ENCODE data around the gene MIPOL1.
"Not testable (repeated sequence)": the region's sequence is repeated elsewhere in the genome, so short reads cannot be mapped to it uniquely, and the experiment has no call there.

The MIPOL1 gene

DNA sequence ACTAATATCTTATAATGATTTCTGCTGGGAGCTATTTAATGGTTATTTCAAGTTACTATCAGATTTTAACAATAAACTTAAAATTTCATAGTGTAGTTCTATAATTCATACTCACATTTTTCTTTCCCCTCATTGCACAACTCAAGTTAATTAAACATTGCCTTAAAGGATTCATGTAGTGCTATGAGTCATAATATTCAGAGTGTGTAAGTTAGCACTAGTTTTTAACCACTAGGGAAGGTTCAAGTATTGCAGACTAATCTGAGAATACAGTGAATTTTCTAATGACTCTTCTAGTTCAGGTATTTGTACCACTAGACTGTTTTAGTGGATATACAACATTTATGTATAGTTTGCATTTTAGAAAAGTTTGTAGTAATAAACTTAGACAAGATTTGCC lies 347.4 kb downstream of the MIPOL1 start:
- Histone ChIP-seq H3K27ac (no peak overlapping the region), H3K4me3 (ENCODE audit: low read depth in 1 of 2, low read length in 1 of 2) (no peak overlapping the region), H3K36me3 (no peaks in the 10 kb centered on the region), H3K4me1 (ENCODE audit: control insufficient read depth in 1 of 2, insufficient read depth in 1 of 2, low read depth in 1 of 2, low read length in 1 of 2) (no peaks in the 10 kb centered on the region), H3K9me3 (no peaks in the 10 kb centered on the region), H3K27me3 (no peaks in the 10 kb centered on the region)
- TF ChIP-seq, protein P1, sequence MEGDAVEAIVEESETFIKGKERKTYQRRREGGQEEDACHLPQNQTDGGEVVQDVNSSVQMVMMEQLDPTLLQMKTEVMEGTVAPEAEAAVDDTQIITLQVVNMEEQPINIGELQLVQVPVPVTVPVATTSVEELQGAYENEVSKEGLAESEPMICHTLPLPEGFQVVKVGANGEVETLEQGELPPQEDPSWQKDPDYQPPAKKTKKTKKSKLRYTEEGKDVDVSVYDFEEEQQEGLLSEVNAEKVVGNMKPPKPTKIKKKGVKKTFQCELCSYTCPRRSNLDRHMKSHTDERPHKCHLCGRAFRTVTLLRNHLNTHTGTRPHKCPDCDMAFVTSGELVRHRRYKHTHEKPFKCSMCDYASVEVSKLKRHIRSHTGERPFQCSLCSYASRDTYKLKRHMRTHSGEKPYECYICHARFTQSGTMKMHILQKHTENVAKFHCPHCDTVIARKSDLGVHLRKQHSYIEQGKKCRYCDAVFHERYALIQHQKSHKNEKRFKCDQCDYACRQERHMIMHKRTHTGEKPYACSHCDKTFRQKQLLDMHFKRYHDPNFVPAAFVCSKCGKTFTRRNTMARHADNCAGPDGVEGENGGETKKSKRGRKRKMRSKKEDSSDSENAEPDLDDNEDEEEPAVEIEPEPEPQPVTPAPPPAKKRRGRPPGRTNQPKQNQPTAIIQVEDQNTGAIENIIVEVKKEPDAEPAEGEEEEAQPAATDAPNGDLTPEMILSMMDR (IDR thresholded peaks at IDR 0.05), result no peak

DNA sequence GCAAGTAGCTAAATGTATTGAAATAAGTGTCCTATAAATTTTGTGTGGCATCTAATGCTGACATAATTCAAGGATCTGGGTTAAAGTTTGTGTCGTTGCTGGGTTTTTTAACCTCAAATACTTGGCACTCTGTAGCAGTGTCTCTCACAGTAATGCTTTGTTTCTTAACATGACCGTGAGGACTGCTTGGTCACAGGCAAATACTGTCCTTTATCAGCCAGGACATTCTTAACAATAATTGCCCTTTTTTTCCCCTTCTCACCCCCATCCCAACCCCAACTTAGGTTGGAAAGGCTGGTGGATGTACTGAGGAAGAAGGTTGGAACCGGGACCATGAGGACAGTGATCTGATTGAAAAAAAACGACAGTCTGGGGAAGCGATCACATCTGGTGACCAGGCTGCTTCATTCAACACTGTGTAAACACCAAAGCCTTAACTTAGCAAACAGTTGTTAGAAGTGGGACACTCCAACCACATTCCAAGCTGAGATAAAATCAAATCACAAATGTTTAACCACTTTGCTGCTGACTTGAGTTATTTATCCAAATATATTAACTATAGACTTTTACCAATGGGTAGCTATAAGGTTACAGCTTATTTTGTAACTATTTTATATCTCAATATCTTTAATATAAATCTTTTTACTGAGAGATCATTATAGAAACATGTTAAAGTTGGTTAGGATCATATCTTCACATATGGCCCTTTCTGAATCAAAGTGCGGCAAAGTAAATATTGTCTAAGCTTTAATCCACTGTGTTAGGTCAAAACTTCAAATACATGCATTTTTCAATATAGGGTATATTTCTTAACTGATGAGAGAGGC lies 349.1 kb downstream of the MIPOL1 start:
- Histone ChIP-seq H3K36me3 (no peaks in the 10 kb centered on the region), H3K4me1 (ENCODE audit: control insufficient read depth in 1 of 2, insufficient read depth in 1 of 2, low read depth in 1 of 2, low read length in 1 of 2) (no peaks in the 10 kb centered on the region), H3K9me3 (no peaks in the 10 kb centered on the region), H3K27me3 (no peaks in the 10 kb centered on the region), H3K4me3 (ENCODE audit: low read depth in 1 of 2, low read length in 1 of 2) (no peak overlapping the region), H3K27ac (no peak overlapping the region)
- TF ChIP-seq, protein P1 (IDR thresholded peaks at IDR 0.05), result no peak

DNA sequence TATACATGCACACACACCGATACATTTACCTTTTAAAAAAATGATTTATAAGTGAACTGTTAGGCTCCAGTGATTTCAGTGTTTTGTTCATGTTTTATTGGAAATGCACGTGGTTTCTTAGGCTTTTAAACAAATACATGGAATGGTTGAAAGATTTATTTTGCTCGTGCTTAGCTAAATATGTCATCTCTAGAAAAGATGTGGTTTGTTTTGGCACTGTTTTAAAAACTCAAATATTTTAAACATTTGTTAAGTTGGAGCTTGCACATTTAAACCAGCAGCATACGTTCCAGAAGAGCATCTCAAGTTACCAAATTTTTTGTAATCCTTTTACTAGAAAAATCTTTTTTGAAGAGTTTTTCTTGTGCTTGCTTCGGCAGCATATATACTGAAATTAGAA lies 352.8 kb downstream of the MIPOL1 start:
- no peaks in the 10 kb centered on the region for H3K36me3 ChIP-seq
- no peaks in the 10 kb centered on the region for H3K27me3 ChIP-seq
- H3K4me1 ChIP-seq (ENCODE audit: control insufficient read depth in 1 of 2, insufficient read depth in 1 of 2, low read depth in 1 of 2, low read length in 1 of 2), result no peaks in the 10 kb centered on the region
- no peak overlapping the region for H3K27ac ChIP-seq
- no peak overlapping the region for H3K4me3 ChIP-seq (ENCODE audit: low read depth in 1 of 2, low read length in 1 of 2)
- H3K9me3 ChIP-seq, result no peaks in the 10 kb centered on the region
- TF ChIP-seq, protein P1 (IDR thresholded peaks at IDR 0.05), result no peak

DNA sequence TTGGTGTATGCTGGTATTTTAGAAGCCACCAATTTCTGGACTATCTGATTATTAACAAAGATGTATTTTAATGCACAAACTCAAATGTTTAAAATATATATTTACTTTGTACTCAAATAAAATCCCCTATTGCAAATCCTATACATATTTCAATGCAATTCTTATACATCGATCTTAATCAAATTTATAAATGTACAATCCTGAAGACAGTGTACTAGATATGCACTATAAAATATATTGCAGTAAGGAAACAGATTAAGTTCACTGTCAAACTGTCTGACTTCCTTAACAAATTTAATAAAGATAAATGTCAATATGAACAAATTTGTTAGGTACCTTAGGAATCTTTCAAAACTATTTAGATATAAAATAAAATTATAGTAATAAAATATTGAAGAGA lies 353.4 kb downstream of the MIPOL1 start:
- TF ChIP-seq, protein P1 (IDR thresholded peaks at IDR 0.05), result no peak
- H3K27ac ChIP-seq, result no peak overlapping the region

DNA sequence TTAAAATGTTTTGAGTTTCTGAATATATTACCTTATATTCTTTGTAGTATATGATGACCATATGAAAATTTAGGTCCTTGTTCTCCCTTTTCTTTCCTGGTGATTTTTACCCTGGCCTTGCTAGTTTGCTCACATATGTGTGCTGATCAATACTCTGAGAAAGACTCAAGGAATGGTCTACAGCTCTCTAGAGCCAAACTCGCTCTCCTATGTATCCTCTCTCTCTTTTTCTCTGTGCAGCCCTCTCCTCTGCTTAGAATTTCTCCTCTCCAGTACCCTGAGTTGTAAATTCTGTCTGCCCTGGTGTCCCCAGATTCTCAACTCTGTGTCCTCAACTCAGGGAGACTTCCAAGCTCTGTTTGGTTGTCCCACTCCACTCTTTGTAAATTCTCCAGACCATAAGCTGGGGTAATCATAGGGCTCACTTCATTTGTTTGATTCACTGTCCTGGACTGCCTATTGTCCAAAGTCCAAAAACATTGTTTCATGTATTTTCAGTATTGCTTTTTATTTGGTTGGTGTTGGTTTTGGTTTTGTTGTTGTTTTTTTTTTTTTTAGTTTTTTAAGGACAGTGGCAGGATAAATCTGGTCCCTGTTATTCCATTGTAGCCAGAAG lies 356.3 kb downstream of the MIPOL1 start:
- Histone ChIP-seq H3K27ac (no peak overlapping the region), H3K4me3 (ENCODE audit: low read depth in 1 of 2, low read length in 1 of 2) (no peak overlapping the region), H3K36me3 (no peaks in the 10 kb centered on the region), H3K4me1 (ENCODE audit: control insufficient read depth in 1 of 2, insufficient read depth in 1 of 2, low read depth in 1 of 2, low read length in 1 of 2) (no peaks in the 10 kb centered on the region), H3K27me3 (no peaks in the 10 kb centered on the region), H3K9me3 (no peaks in the 10 kb centered on the region)
- TF ChIP-seq, protein P1 (IDR thresholded peaks at IDR 0.05), result no peak

More for the DNA sequence above, 353.4 kb downstream of the MIPOL1 start:
- no peaks in the 10 kb centered on the region for H3K27me3 ChIP-seq
- no peaks in the 10 kb centered on the region for H3K9me3 ChIP-seq
- no peaks in the 10 kb centered on the region for H3K36me3 ChIP-seq
- H3K4me3 ChIP-seq (ENCODE audit: low read depth in 1 of 2, low read length in 1 of 2), result no peak overlapping the region
- no peaks in the 10 kb centered on the region for H3K4me1 ChIP-seq (ENCODE audit: control insufficient read depth in 1 of 2, insufficient read depth in 1 of 2, low read depth in 1 of 2, low read length in 1 of 2)

DNA sequence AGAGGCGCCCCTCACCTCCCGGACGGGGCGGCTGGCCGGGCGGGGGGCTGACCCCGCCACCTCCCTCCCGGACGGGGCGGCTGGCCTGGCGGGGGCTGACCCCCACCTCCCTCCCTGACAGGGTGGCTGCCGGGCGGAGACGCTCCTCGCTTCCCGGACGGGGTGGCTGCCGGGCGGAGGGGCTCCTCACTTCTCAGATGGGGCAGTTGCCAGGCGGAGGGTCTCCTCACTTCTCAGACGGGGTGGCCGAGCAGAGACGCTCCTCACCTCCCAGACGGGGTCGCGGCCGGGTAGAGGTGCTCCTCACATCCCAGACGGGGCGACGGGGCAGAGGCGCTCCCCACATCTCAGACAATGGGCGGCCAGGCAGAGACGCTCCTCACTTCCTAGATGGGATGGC lies 357.9 kb downstream of the MIPOL1 start:
- not testable (repeated sequence) for H3K27me3 ChIP-seq; H3K4me1 ChIP-seq (ENCODE audit: control insufficient read depth in 1 of 2, insufficient read depth in 1 of 2, low read depth in 1 of 2, low read length in 1 of 2); H3K9me3 ChIP-seq; H3K36me3 ChIP-seq; H3K27ac ChIP-seq; H3K4me3 ChIP-seq (ENCODE audit: low read depth in 1 of 2, low read length in 1 of 2)
